GM03348 (cell line): ENCODE measurements around the gene B3GALT4.
A peak's percentile ranks its signal among the peaks of the same experiment; 100 is the strongest.
"Not testable (repeated sequence)": the region's sequence is repeated elsewhere in the genome, so short reads cannot be mapped to it uniquely, and the experiment has no call there.

ENCODE experiments used
- DNase-seq: peaks from one replicate; pipeline ENCODE4 v3.0.0; 2012; ENCODE audit warnings: low spot score

The B3GALT4 gene

GRCh38 chr6:33276864-33277662 is at the start of gene B3GALT4:
B3GALT4 (plus strand) TSS chr6:33277123; CDS start chr6:33277420, 297 bp downstream.
- DNase-seq: peak; percentile 87

GRCh38 chr6:33235221-33235634 is 41.7 kb upstream of the B3GALT4 start:
- DNase-seq: no peak

GRCh38 chr6:33236328-33236727 is 40.6 kb upstream of the B3GALT4 start:
- no peak for DNase-seq

GRCh38 chr6:33236852-33237251 is 40.1 kb upstream of the B3GALT4 start:
- DNase-seq: no peak

GRCh38 chr6:33237741-33238140 is 39.2 kb upstream of the B3GALT4 start:
- no peak for DNase-seq

GRCh38 chr6:33241968-33242367 is 35.0 kb upstream of the B3GALT4 start:
- DNase-seq: no peak

GRCh38 chr6:33243476-33243875 is 33.4 kb upstream of the B3GALT4 start:
- no peak for DNase-seq

GRCh38 chr6:33247977-33248642 is 28.8 kb upstream of the B3GALT4 start:
- peak; percentile 87 for DNase-seq

- no peak for DNase-seq
Measured at GRCh38 chr6:33248643-33248931, 28.3 kb upstream of the B3GALT4 start.

GRCh38 chr6:33248932-33249731 is 27.8 kb upstream of the B3GALT4 start:
- DNase-seq: peak; percentile 95

- peak; percentile 54 for DNase-seq
Measured at GRCh38 chr6:33249732-33250630, 26.9 kb upstream of the B3GALT4 start.

- DNase-seq: no peak
Measured at GRCh38 chr6:33250731-33251130, 26.2 kb upstream of the B3GALT4 start.

- no peak for DNase-seq
Measured at GRCh38 chr6:33251395-33252012, 25.4 kb upstream of the B3GALT4 start.

- DNase-seq: peak; percentile 37
Measured at GRCh38 chr6:33252759-33253158, 24.2 kb upstream of the B3GALT4 start.

GRCh38 chr6:33254591-33254990 is 22.3 kb upstream of the B3GALT4 start:
- DNase-seq: no peak

- no peak for DNase-seq
Measured at GRCh38 chr6:33259032-33259431, 17.9 kb upstream of the B3GALT4 start.

GRCh38 chr6:33262490-33262889 is 14.4 kb upstream of the B3GALT4 start:
- not testable (repeated sequence) for DNase-seq

GRCh38 chr6:33264015-33264414 is 12.9 kb upstream of the B3GALT4 start:
- no peak for DNase-seq

- DNase-seq: no peak
Measured at GRCh38 chr6:33271117-33271467, 5.8 kb upstream of the B3GALT4 start.

GRCh38 chr6:33271468-33272274 is 5.3 kb upstream of the B3GALT4 start, which contains the start of the genes RPS18 and VPS52:
RPS18 (plus strand) TSS chr6:33272075; CDS start chr6:33272120, 45 bp downstream.
VPS52 (minus strand) TSS chr6:33271876; CDS start chr6:33271675, 201 bp downstream.
- peak; percentile 94 for DNase-seq
